ENCODE results near the gene COL25A1. TPM values are rescaled to one million over a fixed set of nuclear protein-coding genes. Genes with fewer than 3 reads are reported as not detected.

COL25A1 gene
- total and polyA plus RNA-seq, 2 experiments from 2014 or later: 0.25 TPM; not detected in 1

DNA sequence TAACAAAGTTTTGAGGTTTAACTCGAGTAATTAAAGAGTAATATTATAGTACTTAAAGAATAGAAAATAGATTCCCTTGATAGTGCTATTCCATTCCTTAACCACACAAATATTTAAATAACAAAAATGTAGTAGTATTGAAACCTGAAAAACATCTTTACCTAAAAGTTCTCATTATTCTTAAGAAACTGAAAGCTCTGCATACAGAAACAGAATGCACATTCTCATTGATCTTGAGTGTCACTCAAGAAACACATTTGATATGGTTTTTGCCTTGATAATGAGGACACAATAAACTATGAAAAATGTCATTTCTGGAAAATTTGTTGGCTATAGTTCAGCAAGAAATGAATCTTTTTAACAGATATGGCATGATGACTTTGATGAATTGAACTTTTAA lies 268.5 kb downstream of the COL25A1 start:
- H3K9me3 ChIP-seq (ENCODE audit: low read depth): no peaks in the 10 kb centered on the region
- H4K20me1 ChIP-seq (ENCODE audit: insufficient read depth): no peaks in the 10 kb centered on the region
- 48 to 56% methylated on average over 1 of the region's 1 CpG for WGBS, 2 experiments (ENCODE audit: low coverage in 1 of 2, low lambda C conversion rate in 2 of 2, missing lambda C conversion rate in 2 of 2)
- no peaks in the 10 kb centered on the region for H3K9me2 ChIP-seq (ENCODE audit: insufficient read depth)
- H3K9ac ChIP-seq: no peak overlapping the region
- H3K4me2 ChIP-seq (ENCODE audit: unreplicated experiment): no peak overlapping the region
- H3K36me3 ChIP-seq (ENCODE audit: low read depth): no peaks in the 10 kb centered on the region
- H3K4me3 ChIP-seq: no peak overlapping the region
- no peak for DNase-seq
- no peaks in the 10 kb centered on the region for H3K4me1 ChIP-seq (ENCODE audit: insufficient read depth)
- no peaks in the 10 kb centered on the region for H3F3A ChIP-seq (ENCODE audit: insufficient read depth)
- no peak overlapping the region for H2AFZ ChIP-seq
- no peaks in the 10 kb centered on the region for H3K79me2 ChIP-seq (ENCODE audit: insufficient read depth)
- no peak overlapping the region for H3K27ac ChIP-seq
- no peaks in the 10 kb centered on the region for H3K27me3 ChIP-seq (replicated peaks; ENCODE audit: insufficient read depth)
- no peak for TF ChIP-seq EZH2 (IDR thresholded peaks at IDR 0.05; ENCODE audit: insufficient read depth, poor library complexity, severe bottlenecking)
- no peak for TF ChIP-seq EZH2phosphoT487 (IDR thresholded peaks at IDR 0.05; ENCODE audit: insufficient read depth, low read depth)
- in situ Hi-C loops (cut with MboI): no loop called here

- H3K9me3 ChIP-seq (ENCODE audit: low read depth): no peaks in the 10 kb centered on the region
- no peak overlapping the region for H3K9ac ChIP-seq
- no peaks in the 10 kb centered on the region for H3K9me2 ChIP-seq (ENCODE audit: insufficient read depth)
- H3K4me1 ChIP-seq (ENCODE audit: insufficient read depth): no peaks in the 10 kb centered on the region
- no peaks in the 10 kb centered on the region for H3K79me2 ChIP-seq (ENCODE audit: insufficient read depth)
- H3K36me3 ChIP-seq (ENCODE audit: low read depth): no peaks in the 10 kb centered on the region
- no peaks in the 10 kb centered on the region for H4K20me1 ChIP-seq (ENCODE audit: insufficient read depth)
- H3K27ac ChIP-seq: no peak overlapping the region
- no peak for DNase-seq
- H3K4me2 ChIP-seq (ENCODE audit: unreplicated experiment): no peak overlapping the region
- H3F3A ChIP-seq (ENCODE audit: insufficient read depth): no peaks in the 10 kb centered on the region
- in situ Hi-C loops (cut with MboI): no loop called here
- H2AFZ ChIP-seq: no peak overlapping the region
- H3K4me3 ChIP-seq: no peak overlapping the region
- H3K27me3 ChIP-seq (replicated peaks; ENCODE audit: insufficient read depth): no peaks in the 10 kb centered on the region
- 92 to 94% methylated on average over 5 of the region's 5 CpGs for WGBS, 2 experiments (ENCODE audit: low coverage in 1 of 2, low lambda C conversion rate in 2 of 2, missing lambda C conversion rate in 2 of 2)
- TF ChIP-seq EZH2 (IDR thresholded peaks at IDR 0.05; ENCODE audit: insufficient read depth, poor library complexity, severe bottlenecking) (no peak), EZH2phosphoT487 (IDR thresholded peaks at IDR 0.05; ENCODE audit: insufficient read depth, low read depth) (no peak)
Observed at GRCh38 chr4:109032671-109033070, 269.8 kb downstream of the COL25A1 start.

DNA sequence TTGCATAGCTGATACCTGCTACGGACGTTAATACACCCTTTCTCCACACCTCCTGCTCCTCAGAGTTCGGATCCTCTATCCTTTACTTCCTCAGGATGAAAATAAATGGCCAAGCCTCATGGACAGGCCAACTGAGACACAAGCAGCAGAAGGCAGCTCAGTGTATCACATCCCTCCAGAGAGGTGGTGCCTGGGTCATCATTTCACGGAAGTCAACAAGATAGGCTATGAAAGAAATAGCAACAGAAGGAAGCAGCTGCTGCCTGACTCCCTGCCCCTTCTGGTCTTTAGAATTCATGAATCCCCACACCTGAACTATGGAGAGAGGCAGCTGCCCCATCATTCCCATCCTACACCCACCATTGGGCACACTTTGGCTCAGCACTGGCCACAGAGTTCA lies 272.5 kb downstream of the COL25A1 start:
- no peaks in the 10 kb centered on the region for H3K36me3 ChIP-seq (ENCODE audit: low read depth)
- H3K4me3 ChIP-seq: no peak overlapping the region
- no peaks in the 10 kb centered on the region for H3K79me2 ChIP-seq (ENCODE audit: insufficient read depth)
- no peaks in the 10 kb centered on the region for H4K20me1 ChIP-seq (ENCODE audit: insufficient read depth)
- no peaks in the 10 kb centered on the region for H3K4me1 ChIP-seq (ENCODE audit: insufficient read depth)
- H3F3A ChIP-seq (ENCODE audit: insufficient read depth): no peaks in the 10 kb centered on the region
- H2AFZ ChIP-seq: no peak overlapping the region
- WGBS, 2 experiments (ENCODE audit: low coverage in 1 of 2, low lambda C conversion rate in 2 of 2, missing lambda C conversion rate in 2 of 2): 66 to 75% methylated on average over 4 of the region's 4 CpGs
- no peak overlapping the region for H3K27ac ChIP-seq
- no peak for DNase-seq
- H3K4me2 ChIP-seq (ENCODE audit: unreplicated experiment): no peak overlapping the region
- H3K9me3 ChIP-seq (ENCODE audit: low read depth): no peaks in the 10 kb centered on the region
- in situ Hi-C loops (cut with MboI): no loop called here
- H3K9ac ChIP-seq: no peak overlapping the region
- no peaks in the 10 kb centered on the region for H3K9me2 ChIP-seq (ENCODE audit: insufficient read depth)
- H3K27me3 ChIP-seq (replicated peaks; ENCODE audit: insufficient read depth): no peaks in the 10 kb centered on the region
- TF ChIP-seq EZH2phosphoT487 (IDR thresholded peaks at IDR 0.05; ENCODE audit: insufficient read depth, low read depth): no peak
- no peak for TF ChIP-seq EZH2 (IDR thresholded peaks at IDR 0.05; ENCODE audit: insufficient read depth, poor library complexity, severe bottlenecking)

- Histone ChIP-seq H3K36me3 (ENCODE audit: low read depth) (no peaks in the 10 kb centered on the region), H3K9ac (no peak overlapping the region), H3K27ac (no peak overlapping the region), H3K4me2 (ENCODE audit: unreplicated experiment) (no peak overlapping the region), H3F3A (ENCODE audit: insufficient read depth) (no peaks in the 10 kb centered on the region), H4K20me1 (ENCODE audit: insufficient read depth) (no peaks in the 10 kb centered on the region), H3K79me2 (ENCODE audit: insufficient read depth) (no peaks in the 10 kb centered on the region), H2AFZ (no peak overlapping the region), H3K9me2 (ENCODE audit: insufficient read depth) (no peaks in the 10 kb centered on the region), H3K4me1 (ENCODE audit: insufficient read depth) (no peaks in the 10 kb centered on the region), H3K27me3 (replicated peaks; ENCODE audit: insufficient read depth) (no peaks in the 10 kb centered on the region), H3K4me3 (no peak overlapping the region), H3K9me3 (ENCODE audit: low read depth) (no peaks in the 10 kb centered on the region)
- no peak for DNase-seq
- TF ChIP-seq EZH2 (IDR thresholded peaks at IDR 0.05; ENCODE audit: insufficient read depth, poor library complexity, severe bottlenecking) (no peak), EZH2phosphoT487 (IDR thresholded peaks at IDR 0.05; ENCODE audit: insufficient read depth, low read depth) (no peak)
- in situ Hi-C loops (cut with MboI): no loop called here
- WGBS, 2 experiments (ENCODE audit: low coverage in 1 of 2, low lambda C conversion rate in 2 of 2, missing lambda C conversion rate in 2 of 2): 82 to 85% methylated on average over 5 of the region's 5 CpGs
Observed at GRCh38 chr4:109027016-109027500, 275.4 kb downstream of the COL25A1 start.

GRCh38 chr4:109026588-109026987 lies 275.9 kb downstream of the COL25A1 start:
- no peak overlapping the region for H3K9ac ChIP-seq
- no peak for TF ChIP-seq EZH2 (IDR thresholded peaks at IDR 0.05; ENCODE audit: insufficient read depth, poor library complexity, severe bottlenecking)
- TF ChIP-seq EZH2phosphoT487 (IDR thresholded peaks at IDR 0.05; ENCODE audit: insufficient read depth, low read depth): no peak
- DNase-seq: no peak

More at GRCh38 chr4:109026588-109026987, 275.9 kb downstream of the COL25A1 start:
- H3K36me3 ChIP-seq (ENCODE audit: low read depth): no peaks in the 10 kb centered on the region
- H3K4me2 ChIP-seq (ENCODE audit: unreplicated experiment): no peak overlapping the region
- no peak overlapping the region for H3K27ac ChIP-seq
- in situ Hi-C loops (cut with MboI): no loop called here
- H3K9me3 ChIP-seq (ENCODE audit: low read depth): no peaks in the 10 kb centered on the region
- no peaks in the 10 kb centered on the region for H4K20me1 ChIP-seq (ENCODE audit: insufficient read depth)
- no peak overlapping the region for H2AFZ ChIP-seq
- H3K9me2 ChIP-seq (ENCODE audit: insufficient read depth): no peaks in the 10 kb centered on the region
- no peaks in the 10 kb centered on the region for H3F3A ChIP-seq (ENCODE audit: insufficient read depth)
- no peaks in the 10 kb centered on the region for H3K27me3 ChIP-seq (replicated peaks; ENCODE audit: insufficient read depth)
- WGBS, 2 experiments (ENCODE audit: low coverage in 1 of 2, low lambda C conversion rate in 2 of 2, missing lambda C conversion rate in 2 of 2): 78 to 95% methylated on average over 4 of the region's 4 CpGs
- H3K79me2 ChIP-seq (ENCODE audit: insufficient read depth): no peaks in the 10 kb centered on the region
- no peak overlapping the region for H3K4me3 ChIP-seq
- no peaks in the 10 kb centered on the region for H3K4me1 ChIP-seq (ENCODE audit: insufficient read depth)
